NCI-H524 (cell line): ENCODE data around the gene GUSB.
"Not testable (repeated sequence)": the region's sequence is repeated elsewhere in the genome, so short reads cannot be mapped to it uniquely, and the experiment has no call there.

Experiments
- DNase-seq, 2 experiments: peaks; one replicate each; lab custom pipeline; 2025; lab: John Stamatoyannopoulos, UW

GUSB gene

GRCh38 chr7:65981965-65982792, at the start of gene GUSB:
TSS of gene GUSB (minus strand) at chr7:65982213. CDS start at chr7:65982183, 30 bp downstream.
- peak; percentile 82 to 86 for DNase-seq

DNA sequence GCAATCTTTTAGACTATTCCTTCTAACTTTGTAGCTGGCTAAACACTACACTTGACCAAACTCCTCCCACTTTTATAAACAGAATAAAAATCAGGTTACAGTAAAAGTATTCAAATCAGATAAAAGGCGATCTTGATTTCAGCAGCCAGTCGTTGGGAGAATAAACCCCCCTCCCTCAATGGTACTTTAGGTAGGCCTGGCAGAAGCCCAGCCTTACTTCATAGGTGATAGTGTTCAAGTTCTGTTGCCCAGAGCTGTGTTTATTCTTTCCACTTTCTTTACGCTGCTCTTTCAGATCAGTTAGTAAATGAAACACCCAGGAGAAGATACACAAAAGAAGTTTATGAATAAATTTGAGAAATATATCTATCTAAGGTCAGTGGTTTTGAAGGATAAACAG, 46.3 kb upstream of the GUSB start:
- not testable (repeated sequence) for DNase-seq

DNA sequence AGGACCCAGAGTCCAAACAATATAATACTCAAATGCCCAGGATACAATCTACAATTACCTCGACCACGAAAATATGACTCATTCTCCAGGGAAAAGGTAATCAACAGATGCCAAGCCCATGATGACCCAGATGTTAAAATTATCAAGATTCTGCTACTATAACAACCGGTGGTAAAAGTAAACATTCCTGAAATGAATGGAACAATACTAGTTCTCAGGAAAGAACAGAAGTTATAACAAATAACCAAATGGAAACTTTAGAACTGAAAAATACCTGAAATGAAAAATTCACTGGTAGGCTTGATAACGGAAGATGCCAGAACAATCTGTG, 34.1 kb upstream of the GUSB start:
- DNase-seq: no peak

- no peak for DNase-seq
Observed at GRCh38 chr7:66015440-66016130, 33.6 kb upstream of the GUSB start.

DNA sequence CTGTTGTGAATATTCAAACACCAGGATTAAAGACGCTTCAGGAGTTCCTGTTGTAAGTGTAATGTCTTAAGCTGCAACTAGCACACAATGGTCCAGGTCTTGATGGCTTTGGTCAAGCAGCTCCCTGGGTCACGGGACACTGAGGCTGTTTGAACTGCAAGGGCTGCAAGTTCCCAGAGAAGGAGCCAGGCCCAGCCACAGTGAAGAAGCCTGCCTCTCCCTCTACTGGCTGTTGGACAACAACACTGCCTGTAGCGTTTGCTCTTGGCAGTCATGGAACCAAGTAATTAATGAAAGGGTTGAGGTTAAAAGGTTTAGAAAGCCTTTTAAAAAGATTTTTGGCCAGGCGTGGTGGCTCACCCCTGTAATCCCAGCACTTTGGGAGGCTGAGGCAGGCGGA, 31.9 kb upstream of the GUSB start:
- peak in 1 of 2 experiments; percentile 38 for DNase-seq

DNA sequence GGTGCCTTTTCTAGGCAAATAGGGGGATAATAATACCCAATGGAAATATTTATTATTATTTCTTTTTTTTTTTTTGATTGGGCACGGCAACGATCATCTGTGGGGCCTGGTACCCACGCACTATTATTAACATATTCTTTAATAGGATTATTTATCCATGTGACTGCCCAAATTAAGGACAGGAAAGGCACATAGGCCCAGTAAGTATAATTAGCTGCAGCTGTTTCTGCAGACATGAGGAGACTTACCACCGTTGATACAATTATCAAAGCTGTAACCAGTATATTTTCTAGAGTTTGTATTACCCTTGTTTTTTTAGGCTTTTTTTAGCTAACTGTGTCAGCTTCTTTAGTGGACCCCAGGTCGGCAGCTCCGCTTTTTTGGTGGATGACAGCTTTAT, 25.2 kb upstream of the GUSB start:
- peak in 1 of 2 experiments; percentile 58 for DNase-seq

GRCh38 chr7:66005115-66005671, 23.2 kb upstream of the GUSB start:
- not testable (repeated sequence) for DNase-seq

- DNase-seq: not testable (repeated sequence)
Observed at GRCh38 chr7:66000823-66001417, 18.9 kb upstream of the GUSB start.

- not testable (repeated sequence) for DNase-seq
Observed at GRCh38 chr7:65994984-65995383, 13.0 kb upstream of the GUSB start.

- no peak for DNase-seq
Observed at GRCh38 chr7:65992526-65992925, 10.5 kb upstream of the GUSB start.

GRCh38 chr7:65991829-65992228, 9.8 kb upstream of the GUSB start:
- not testable (repeated sequence) for DNase-seq

DNA sequence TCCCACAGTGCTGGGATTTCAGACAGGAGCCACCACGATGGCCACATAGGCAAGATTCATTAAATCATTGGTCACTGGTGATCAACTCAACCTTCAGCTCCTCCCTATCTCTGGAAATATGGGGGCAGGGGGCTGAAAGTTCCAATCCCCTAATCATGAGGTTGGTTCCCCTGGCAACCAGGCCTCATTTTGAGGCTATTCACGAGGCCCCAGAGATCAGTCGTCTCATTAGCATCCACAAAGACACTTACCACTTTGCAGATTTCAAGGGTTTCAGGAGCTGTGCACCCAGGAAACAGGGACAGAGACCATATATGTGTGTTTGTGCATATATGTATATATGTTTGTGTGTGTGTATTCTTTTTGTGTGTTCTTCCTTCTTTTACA, 7.7 kb upstream of the GUSB start:
- no peak for DNase-seq

DNA sequence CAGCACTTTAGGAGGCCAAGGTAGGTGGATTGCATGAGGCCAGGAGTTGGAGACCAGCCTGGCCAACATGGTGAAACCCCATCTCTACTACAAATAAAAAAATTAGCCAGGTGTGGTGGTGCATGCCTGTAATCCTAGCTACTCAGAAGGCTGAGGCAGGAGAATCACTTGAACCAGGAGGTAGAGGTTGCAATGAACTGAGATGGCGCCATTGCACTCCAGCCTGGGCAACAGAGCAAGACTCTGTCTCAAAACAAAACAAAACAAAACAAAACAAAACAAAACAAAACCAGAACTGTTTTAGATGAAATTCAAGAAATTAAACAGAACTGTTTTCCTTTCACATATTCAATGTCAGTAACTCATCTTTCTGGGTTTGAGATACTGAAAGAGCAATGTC, 6.5 kb upstream of the GUSB start:
- not testable (repeated sequence) for DNase-seq

GRCh38 chr7:65988084-65988483, 6.1 kb upstream of the GUSB start:
- no peak for DNase-seq

GRCh38 chr7:65983965-65984658, 2.1 kb upstream of the GUSB start:
- DNase-seq: no peak

- DNase-seq: no peak
Observed at GRCh38 chr7:65980478-65981250, 1.3 kb downstream of the GUSB start.

DNA sequence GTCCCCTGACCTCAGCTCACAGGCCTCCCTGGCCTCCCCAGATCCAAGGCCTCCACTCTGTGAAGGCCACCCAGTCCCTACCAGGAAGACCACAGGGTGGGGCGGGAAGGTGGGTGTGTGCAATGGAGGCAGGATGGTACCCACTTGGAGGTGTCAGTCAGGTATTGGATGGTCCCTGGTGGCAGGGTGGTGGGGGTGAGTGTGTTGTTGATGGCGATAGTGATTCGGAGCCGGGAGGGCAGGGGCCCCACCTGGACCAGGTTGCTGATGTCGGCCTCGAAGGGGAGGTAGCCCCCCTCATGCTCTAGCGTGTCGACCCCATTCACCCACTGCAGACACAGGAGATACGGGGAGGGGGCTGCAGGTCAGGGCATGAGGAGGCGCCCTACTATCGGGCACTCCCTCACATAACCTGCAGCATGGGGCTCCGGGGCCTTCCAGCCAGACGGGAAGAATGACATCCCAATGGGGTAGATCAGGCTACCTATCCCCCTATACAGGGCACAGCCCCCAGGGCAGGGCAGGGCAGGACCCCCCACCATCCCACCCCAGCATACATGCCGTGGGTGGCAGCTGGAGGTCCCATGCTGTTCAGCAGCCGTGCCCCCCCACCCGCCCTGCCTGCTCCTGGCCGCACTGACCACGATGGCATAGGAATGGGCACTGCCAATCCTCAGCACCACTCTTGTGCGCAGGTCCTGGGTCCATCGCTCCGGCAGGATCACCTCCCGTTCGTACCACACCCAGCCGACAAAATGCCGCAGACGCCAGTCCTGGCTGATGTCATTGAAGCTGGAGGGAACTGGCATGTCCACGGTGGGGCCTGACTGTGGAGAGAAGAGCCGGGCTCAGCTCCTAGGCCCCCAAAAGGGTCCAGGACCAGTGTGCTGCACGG, 2.2 kb downstream of the GUSB start:
- DNase-seq: no peak

DNA sequence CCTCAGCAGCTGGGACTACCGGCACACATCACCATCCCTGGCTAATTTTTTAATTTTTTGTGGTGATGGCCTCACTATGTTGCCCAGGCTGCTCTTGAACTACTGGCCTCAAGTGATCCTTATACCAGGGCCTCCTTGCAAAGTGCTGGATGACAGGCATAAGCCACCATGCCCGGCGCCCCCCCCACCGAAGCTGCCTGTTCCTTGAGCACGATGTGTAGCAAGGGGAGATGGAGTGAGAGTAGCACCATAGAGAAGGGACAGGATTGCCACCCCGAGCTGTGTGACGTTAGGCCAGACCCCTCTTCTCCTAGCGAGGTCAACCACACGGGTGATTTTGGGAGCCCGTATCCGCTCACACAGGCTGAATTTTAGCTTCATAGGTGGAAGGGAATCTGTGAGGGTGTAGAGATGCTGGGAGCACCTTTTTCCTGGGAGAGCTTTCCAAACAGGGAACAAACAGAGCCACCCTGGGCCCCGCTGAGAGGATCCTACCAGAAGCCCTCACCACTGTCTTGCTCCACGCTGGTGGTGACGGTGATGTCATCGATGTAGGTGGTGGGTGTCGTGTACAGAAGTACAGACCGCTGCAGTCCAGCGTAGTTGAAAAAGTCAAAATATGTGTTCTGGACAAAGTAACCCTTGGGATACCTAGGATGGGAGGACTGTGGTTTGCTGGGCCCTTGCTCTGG, 3.0 kb downstream of the GUSB start:
- DNase-seq: no peak

- no peak for DNase-seq
Observed at GRCh38 chr7:65976659-65977196, 5.3 kb downstream of the GUSB start.
